ENCODE results near the gene G6PC1.
"Not testable (repeated sequence)": the region's sequence is repeated elsewhere in the genome, so short reads cannot be mapped to it uniquely, and the experiment has no call there.

Gene G6PC1

GRCh38 chr17:42900460-42901331, at the start of gene G6PC1:
Gene G6PC1 (plus strand): TSS chr17:42900799. CDS start chr17:42900877, 78 bp downstream.
- FAIRE-seq, result no peak

- FAIRE-seq, result no peak
Observed at GRCh38 chr17:42850954-42851353, 49.6 kb upstream of the G6PC1 start, which contains the start of gene AOC3. Gene AOC3 (plus strand): TSS chr17:42851199. CDS start chr17:42851344, 145 bp downstream.

- FAIRE-seq, result not testable (repeated sequence)
Observed at GRCh38 chr17:42851371-42852240, 49.0 kb upstream of the G6PC1 start.

GRCh38 chr17:42852351-42852750, 48.2 kb upstream of the G6PC1 start:
- no peak for FAIRE-seq

GRCh38 chr17:42853004-42853403, 47.6 kb upstream of the G6PC1 start:
- FAIRE-seq, result no peak

GRCh38 chr17:42853597-42853967, 47.0 kb upstream of the G6PC1 start:
- FAIRE-seq, result no peak

GRCh38 chr17:42853968-42854790, 46.4 kb upstream of the G6PC1 start:
- FAIRE-seq, result no peak

GRCh38 chr17:42855048-42855596, 45.5 kb upstream of the G6PC1 start:
- FAIRE-seq, result no peak

GRCh38 chr17:42856093-42856492, 44.5 kb upstream of the G6PC1 start:
- FAIRE-seq, result not testable (repeated sequence)

GRCh38 chr17:42856516-42856915, 44.1 kb upstream of the G6PC1 start:
- not testable (repeated sequence) for FAIRE-seq

GRCh38 chr17:42857389-42857788, 43.2 kb upstream of the G6PC1 start:
- FAIRE-seq, result no peak

GRCh38 chr17:42865638-42866094, 34.9 kb upstream of the G6PC1 start:
- no peak for FAIRE-seq

- no peak for FAIRE-seq
Observed at GRCh38 chr17:42866216-42866615, 34.4 kb upstream of the G6PC1 start.

- FAIRE-seq, result no peak
Observed at GRCh38 chr17:42866631-42867575, 33.7 kb upstream of the G6PC1 start.

GRCh38 chr17:42867694-42868261, 32.8 kb upstream of the G6PC1 start:
- FAIRE-seq, result not testable (repeated sequence)

GRCh38 chr17:42868338-42868737, 32.3 kb upstream of the G6PC1 start:
- FAIRE-seq, result no peak

GRCh38 chr17:42871647-42872046, 29.0 kb upstream of the G6PC1 start:
- no peak for FAIRE-seq

GRCh38 chr17:42872251-42872965, 28.2 kb upstream of the G6PC1 start:
- no peak for FAIRE-seq

GRCh38 chr17:42873315-42873714, 27.3 kb upstream of the G6PC1 start:
- FAIRE-seq, result no peak
